Calu3 (cell line): ENCODE results near the gene TRERF1. TPM values are rescaled to one million over a fixed set of nuclear protein-coding genes. Genes with fewer than 3 reads are reported as not detected.

ENCODE experiments used
- BruUV-seq: library from RNA; stranded (reverse); fragments of 400-500 nt; replicated peaks from 2 replicates; lab custom pipeline; 2021; lab: Mats Ljungman, UMichigan
- CTCF ChIA-PET: fragments of 300-600 bp; sonication (Branson Sonifier 250); formaldehyde crosslinking; loops from one replicate; lab custom pipeline; 2022; ENCODE audit warnings: antibody characterized with exemption; lab: Charles Lee
- DNase-seq: peaks from one replicate; pipeline ENCODE4 v3.0.0; 2022
- H3K27ac Mint-ChIP-seq: one replicate; pipeline ENCODE4 v1.8.0; 2022; ENCODE audit warnings: mixed read lengths; ENCODE audit not compliant: unreplicated experiment
- H3K27me3 Mint-ChIP-seq: one replicate; pipeline ENCODE4 v1.8.0; 2022; ENCODE audit warnings: mixed read lengths; ENCODE audit not compliant: unreplicated experiment
- H3K36me3 Mint-ChIP-seq: one replicate; pipeline ENCODE4 v1.8.0; 2022; ENCODE audit warnings: mild to moderate bottlenecking, moderate library complexity, mixed read lengths; ENCODE audit not compliant: insufficient read depth, unreplicated experiment
- H3K4me1 Mint-ChIP-seq: one replicate; pipeline ENCODE4 v1.8.0; 2022; ENCODE audit warnings: mild to moderate bottlenecking, low read depth, mixed read lengths; ENCODE audit not compliant: unreplicated experiment
- H3K4me3 Mint-ChIP-seq: one replicate; pipeline ENCODE4 v1.8.0; 2022; ENCODE audit warnings: mild to moderate bottlenecking, low read depth, moderate library complexity, mixed read lengths; ENCODE audit not compliant: unreplicated experiment
- H3K9me3 Mint-ChIP-seq: one replicate; pipeline ENCODE4 v1.8.0; 2022; ENCODE audit warnings: low read depth, mixed read lengths; ENCODE audit not compliant: unreplicated experiment
- intact Hi-C: fragments of 100-400 bp; cut with micrococcal nuclease; formaldehyde crosslinking; loops from one replicate; pipeline ENCODE4 v1.10.0; 2022; ENCODE audit not compliant: unreplicated experiment
- total RNA-seq: library from RNA; stranded (reverse); gene quantifications from 2 replicates; pipeline ENCODE4 v1.2.3, GENCODE V29; 2022
- TF ChIP-seq, protein P1 (sequence below): fragments of 200-600 bp; IDR thresholded peaks from one replicate; pipeline ENCODE4 v1.8.0; 2022; ENCODE audit warnings: antibody characterized with exemption; ENCODE audit not compliant: unreplicated experiment

The TRERF1 gene
- total RNA-seq, 1 experiment from 2014 or later: 1.4 TPM

DNA sequence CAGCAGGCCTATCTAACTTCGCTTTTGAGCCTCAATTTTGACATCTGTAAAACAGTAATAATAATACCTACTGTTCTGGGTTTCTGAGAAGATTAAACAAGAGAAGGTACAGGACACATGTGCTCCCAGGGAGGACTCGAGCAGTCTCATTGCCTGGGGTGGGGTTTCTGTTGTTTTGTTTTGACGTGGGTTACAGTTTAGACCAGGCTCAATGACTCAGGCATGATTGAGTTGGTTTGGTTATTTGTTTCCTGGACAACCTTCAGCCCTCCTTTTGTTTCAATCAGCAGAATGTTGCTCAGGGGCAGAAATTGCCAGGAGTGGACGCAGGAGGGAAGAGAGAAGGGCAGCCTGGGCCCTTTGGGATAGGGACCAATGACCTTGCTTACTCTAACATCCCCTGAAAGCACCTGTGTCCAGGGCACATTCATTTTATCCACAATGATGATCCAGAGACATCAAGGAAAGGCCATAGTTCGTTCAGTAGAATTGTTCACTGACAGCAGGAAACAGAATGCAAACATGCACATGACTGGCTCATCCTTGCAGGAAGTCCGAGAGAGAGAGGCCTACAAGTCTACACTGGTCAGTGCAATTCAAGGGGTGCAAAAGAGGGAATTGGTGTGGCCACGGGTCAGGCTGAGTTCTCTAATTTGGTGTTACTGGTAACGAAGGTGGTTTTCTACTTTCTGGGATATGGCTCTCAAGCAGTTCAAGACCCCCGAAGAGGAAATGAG lies 159.6 kb downstream of the TRERF1 start:
- TF ChIP-seq, protein P1, sequence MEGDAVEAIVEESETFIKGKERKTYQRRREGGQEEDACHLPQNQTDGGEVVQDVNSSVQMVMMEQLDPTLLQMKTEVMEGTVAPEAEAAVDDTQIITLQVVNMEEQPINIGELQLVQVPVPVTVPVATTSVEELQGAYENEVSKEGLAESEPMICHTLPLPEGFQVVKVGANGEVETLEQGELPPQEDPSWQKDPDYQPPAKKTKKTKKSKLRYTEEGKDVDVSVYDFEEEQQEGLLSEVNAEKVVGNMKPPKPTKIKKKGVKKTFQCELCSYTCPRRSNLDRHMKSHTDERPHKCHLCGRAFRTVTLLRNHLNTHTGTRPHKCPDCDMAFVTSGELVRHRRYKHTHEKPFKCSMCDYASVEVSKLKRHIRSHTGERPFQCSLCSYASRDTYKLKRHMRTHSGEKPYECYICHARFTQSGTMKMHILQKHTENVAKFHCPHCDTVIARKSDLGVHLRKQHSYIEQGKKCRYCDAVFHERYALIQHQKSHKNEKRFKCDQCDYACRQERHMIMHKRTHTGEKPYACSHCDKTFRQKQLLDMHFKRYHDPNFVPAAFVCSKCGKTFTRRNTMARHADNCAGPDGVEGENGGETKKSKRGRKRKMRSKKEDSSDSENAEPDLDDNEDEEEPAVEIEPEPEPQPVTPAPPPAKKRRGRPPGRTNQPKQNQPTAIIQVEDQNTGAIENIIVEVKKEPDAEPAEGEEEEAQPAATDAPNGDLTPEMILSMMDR: no peak
- H3K4me1 Mint-ChIP-seq: peaks cover 68% of the 10 kb centered on the region
- CTCF ChIA-PET: interaction anchor here (0.7 to 1.0 kb wide), 2 partner anchors 15 to 34 kb away, joined by 4 to 5 read pairs; no protein-coding TSS in a partner anchor
- no peaks in the 10 kb centered on the region for H3K27me3 Mint-ChIP-seq
- H3K9me3 Mint-ChIP-seq: no peaks in the 10 kb centered on the region
- H3K36me3 Mint-ChIP-seq: peaks cover 9% of the 10 kb centered on the region
- no TSS peak for BruUV-seq
- intact Hi-C loops: no loop called here
- DNase-seq: peak; percentile 70
- H3K27ac Mint-ChIP-seq: peak overlapping the region; percentile 71
- no peak overlapping the region for H3K4me3 Mint-ChIP-seq

DNA sequence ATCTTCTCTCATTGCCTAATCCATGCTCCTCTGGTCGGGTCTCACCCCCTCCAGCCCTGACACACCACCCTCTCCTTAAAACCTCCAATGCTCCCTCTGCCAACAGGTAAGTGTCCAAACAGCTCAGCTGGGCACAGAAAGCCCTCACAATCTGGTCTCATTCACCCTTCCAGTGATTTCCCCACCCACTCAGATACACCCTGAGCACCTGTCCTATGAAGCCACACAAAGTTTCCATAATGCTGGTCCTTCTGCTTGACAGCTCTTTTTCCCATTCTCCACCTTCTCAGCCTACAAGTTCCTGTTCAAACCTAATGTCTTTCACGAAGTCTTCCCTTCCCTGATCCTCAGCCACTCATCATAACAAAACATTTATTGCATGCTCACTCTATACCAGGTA lies 164.0 kb downstream of the TRERF1 start:
- Mint-ChIP-seq H3K27ac (no peak overlapping the region), H3K9me3 (no peaks in the 10 kb centered on the region), H3K4me1 (peaks cover 26% of the 10 kb centered on the region), H3K27me3 (no peaks in the 10 kb centered on the region), H3K4me3 (no peak overlapping the region), H3K36me3 (no peaks in the 10 kb centered on the region)
- TF ChIP-seq, protein P1: no peak
- no TSS peak for BruUV-seq
- no peak for DNase-seq
- intact Hi-C loops: no loop called here
- CTCF ChIA-PET: interaction anchor here (0.7 to 2.1 kb wide), 2 partner anchors 13 to 273 kb away, joined by 4 to 5 read pairs; no protein-coding TSS in a partner anchor

DNA sequence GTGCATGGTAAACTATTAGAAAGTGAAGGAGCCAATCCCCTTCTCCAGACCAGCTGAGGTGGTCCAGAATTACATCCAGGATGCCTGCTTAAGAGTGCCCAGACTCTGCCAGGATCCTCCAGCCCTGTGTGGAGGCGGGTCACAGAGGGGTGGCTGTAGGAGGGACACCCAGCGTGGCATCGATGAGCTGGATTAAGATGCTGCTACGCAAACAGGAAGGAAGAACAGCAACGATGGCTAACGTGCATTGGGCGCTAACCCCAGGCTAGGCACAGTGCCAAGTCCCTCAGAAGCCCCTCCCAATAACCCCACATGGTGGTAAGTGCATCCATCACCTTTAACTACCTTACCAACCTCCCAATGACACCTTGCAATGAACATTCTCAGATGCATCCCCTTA lies 170.2 kb downstream of the TRERF1 start:
- no peaks in the 10 kb centered on the region for H3K27me3 Mint-ChIP-seq
- no peak overlapping the region for H3K4me3 Mint-ChIP-seq
- no peak overlapping the region for H3K27ac Mint-ChIP-seq
- BruUV-seq: no TSS peak
- DNase-seq: no peak
- CTCF ChIA-PET: no interaction called here
- intact Hi-C loops: no loop called here
- TF ChIP-seq, protein P1: no peak
- peaks cover 30% of the 10 kb centered on the region for H3K4me1 Mint-ChIP-seq
- H3K9me3 Mint-ChIP-seq: no peaks in the 10 kb centered on the region
- H3K36me3 Mint-ChIP-seq: peaks cover 4% of the 10 kb centered on the region

GRCh38 chr6:42280966-42281533 lies 170.7 kb downstream of the TRERF1 start:
- H3K27ac Mint-ChIP-seq: no peak overlapping the region
- no peaks in the 10 kb centered on the region for H3K27me3 Mint-ChIP-seq
- H3K36me3 Mint-ChIP-seq: peaks cover 4% of the 10 kb centered on the region
- TF ChIP-seq, protein P1: no peak
- intact Hi-C loops: no loop called here
- peaks cover 30% of the 10 kb centered on the region for H3K4me1 Mint-ChIP-seq
- no peaks in the 10 kb centered on the region for H3K9me3 Mint-ChIP-seq
- CTCF ChIA-PET: interaction anchor here (1.6 to 2.0 kb wide), 2 partner anchors 10 to 28 kb away, joined by 4 read pairs; no protein-coding TSS in a partner anchor
- no peak overlapping the region for H3K4me3 Mint-ChIP-seq
- BruUV-seq: no TSS peak
- DNase-seq: no peak
